PC-3 (cell line): ENCODE data around the gene SCN5A. TPM values are rescaled to one million over a fixed set of nuclear protein-coding genes. Genes with fewer than 3 reads are reported as not detected.

ENCODE experiments used
- ATAC-seq: fragments of 200-7000 bp; cut with Tn5 transposase; 2 replicates; pipeline ENCODE4 v1.9.1; 2020; ENCODE audit warnings: mild to moderate bottlenecking, moderate library complexity
- BruUV-seq: library from RNA; stranded (reverse); fragments of 400-500 nt; replicated peaks from 2 replicates; lab custom pipeline; 2021; lab: Mats Ljungman, UMichigan
- CTCF ChIA-PET: fragments of 300-600 bp; sonication (Branson Sonifier 250); formaldehyde crosslinking; loops from one replicate; lab custom pipeline; 2022; ENCODE audit warnings: antibody characterized with exemption; lab: Charles Lee
- POLR2A ChIA-PET: fragments of 300-600 bp; sonication (Branson Sonifier 250); formaldehyde crosslinking; loops from one replicate; lab custom pipeline; 2022; ENCODE audit warnings: antibody characterized with exemption; ENCODE audit not compliant: unreplicated experiment; lab: Charles Lee
- DNase-seq: peaks from one replicate; pipeline ENCODE4 v3.0.0-alpha.2; 2015
- H2AFZ ChIP-seq: fragments of 300-600 bp; sonication (generic); 2 replicates; pipeline ENCODE4 v1.6.0; 2016; ENCODE audit warnings: antibody characterized with exemption, low read length
- H3F3A ChIP-seq: fragments of 300-600 bp; sonication (generic); one replicate; pipeline ENCODE4 v1.6.0; 2017; ENCODE audit warnings: antibody characterized with exemption, low read length, control low read depth, mild to moderate bottlenecking; ENCODE audit not compliant: unreplicated experiment
- H3K27ac ChIP-seq: fragments of 300-600 bp; sonication (generic); 2 replicates; pipeline ENCODE4 v1.5.1; 2016; ENCODE audit warnings: mild to moderate bottlenecking, low read length
- H3K27me3 ChIP-seq: fragments of 300-600 bp; sonication (generic); 2 replicates; pipeline ENCODE4 v1.6.1; 2016; ENCODE audit warnings: low read length, mixed read lengths
- H3K36me3 ChIP-seq: fragments of 300-600 bp; sonication (generic); 2 replicates; pipeline ENCODE4 v1.6.1; 2016; ENCODE audit warnings: low read depth, mixed run types, low read length, mixed read lengths
- H3K4me1 ChIP-seq: fragments of 300-600 bp; sonication (generic); 2 replicates; pipeline ENCODE4 v1.5.1; 2016; ENCODE audit warnings: low read length; ENCODE audit not compliant: insufficient read depth
- H3K4me2 ChIP-seq: fragments of 300-600 bp; sonication (generic); 2 replicates; pipeline ENCODE4 v1.6.0; 2016; ENCODE audit warnings: low read length
- H3K4me3 ChIP-seq: fragments of 300-600 bp; sonication (generic); 2 replicates; pipeline ENCODE4 v1.5.1; 2016; ENCODE audit warnings: mild to moderate bottlenecking, low read length, mixed read lengths
- H3K79me2 ChIP-seq: fragments of 300-600 bp; sonication (generic); 2 replicates; pipeline ENCODE4 v1.6.1; 2017; ENCODE audit warnings: low read length, mixed read lengths
- H3K9ac ChIP-seq: fragments of 300-600 bp; sonication (generic); 2 replicates; pipeline ENCODE4 v1.6.0; 2016; ENCODE audit warnings: mild to moderate bottlenecking, low read length
- H3K9me2 ChIP-seq: fragments of 300-600 bp; sonication (generic); replicated peaks from 2 replicates; pipeline ENCODE4 v1.6.1; 2016; ENCODE audit warnings: mixed run types, low read length, mixed read lengths
- H3K9me3 ChIP-seq: fragments of 300-600 bp; sonication (generic); 2 replicates; pipeline ENCODE4 v1.6.1; 2016; ENCODE audit warnings: low read length, mixed read lengths
- H4K20me1 ChIP-seq: fragments of 300-600 bp; sonication (generic); 2 replicates; pipeline ENCODE4 v1.6.1; 2016; ENCODE audit warnings: low read length, mixed read lengths
- EZH2 ChIP-seq: fragments of 300-600 bp; sonication (generic); IDR thresholded peaks from one replicate; pipeline ENCODE4 v1.6.1; 2017; ENCODE audit warnings: antibody characterized with exemption, mild to moderate bottlenecking, low read length; ENCODE audit not compliant: unreplicated experiment
- EZH2phosphoT487 ChIP-seq: fragments of 300-600 bp; sonication (generic); IDR thresholded peaks from 2 replicates; pipeline ENCODE4 v1.6.1; 2018; ENCODE audit warnings: mild to moderate bottlenecking, antibody characterized with exemption, low read length, borderline replicate concordance
- intact Hi-C: fragments of 100-400 bp; cut with micrococcal nuclease; formaldehyde crosslinking; loops from 2 replicates; pipeline ENCODE4 v1.9.0; 2023
- total RNA-seq: library from RNA; depleted of rRNA; stranded (reverse); fragments of >200 nt; gene quantifications from 2 replicates; pipeline ENCODE4 v1.2.3, GENCODE V29; 2014
- TF ChIP-seq, protein P1 (sequence below): fragments of 300-600 bp; sonication (generic); conservative IDR thresholded peaks from 2 replicates; pipeline ENCODE4 v1.5.1; 2017; ENCODE audit warnings: antibody characterized with exemption, low read depth, mild to moderate bottlenecking, low read length

Gene SCN5A
- total RNA-seq, 1 experiment from 2014 or later, result not detected

GRCh38 chr3:38552364-38552763 is 97.1 kb downstream of the SCN5A start:
- H3K4me1 ChIP-seq, result no peaks in the 10 kb centered on the region
- no peak overlapping the region for H2AFZ ChIP-seq
- no peaks in the 10 kb centered on the region for H3K9me2 ChIP-seq
- CTCF ChIA-PET, result no interaction called here
- ATAC-seq, result no peak
- no peaks in the 10 kb centered on the region for H3K79me2 ChIP-seq
- H4K20me1 ChIP-seq, result no peaks in the 10 kb centered on the region
- no peak for DNase-seq
- H3K4me2 ChIP-seq, result no peak overlapping the region
- POLR2A ChIA-PET, result no interaction called here
- H3K9ac ChIP-seq, result no peak overlapping the region
- H3K9me3 ChIP-seq, result no peaks in the 10 kb centered on the region
- intact Hi-C loops, result no loop called here
- H3F3A ChIP-seq, result no peaks in the 10 kb centered on the region
- TF ChIP-seq, protein P1, sequence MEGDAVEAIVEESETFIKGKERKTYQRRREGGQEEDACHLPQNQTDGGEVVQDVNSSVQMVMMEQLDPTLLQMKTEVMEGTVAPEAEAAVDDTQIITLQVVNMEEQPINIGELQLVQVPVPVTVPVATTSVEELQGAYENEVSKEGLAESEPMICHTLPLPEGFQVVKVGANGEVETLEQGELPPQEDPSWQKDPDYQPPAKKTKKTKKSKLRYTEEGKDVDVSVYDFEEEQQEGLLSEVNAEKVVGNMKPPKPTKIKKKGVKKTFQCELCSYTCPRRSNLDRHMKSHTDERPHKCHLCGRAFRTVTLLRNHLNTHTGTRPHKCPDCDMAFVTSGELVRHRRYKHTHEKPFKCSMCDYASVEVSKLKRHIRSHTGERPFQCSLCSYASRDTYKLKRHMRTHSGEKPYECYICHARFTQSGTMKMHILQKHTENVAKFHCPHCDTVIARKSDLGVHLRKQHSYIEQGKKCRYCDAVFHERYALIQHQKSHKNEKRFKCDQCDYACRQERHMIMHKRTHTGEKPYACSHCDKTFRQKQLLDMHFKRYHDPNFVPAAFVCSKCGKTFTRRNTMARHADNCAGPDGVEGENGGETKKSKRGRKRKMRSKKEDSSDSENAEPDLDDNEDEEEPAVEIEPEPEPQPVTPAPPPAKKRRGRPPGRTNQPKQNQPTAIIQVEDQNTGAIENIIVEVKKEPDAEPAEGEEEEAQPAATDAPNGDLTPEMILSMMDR, result no peak
- no peak for TF ChIP-seq EZH2phosphoT487
- TF ChIP-seq EZH2, result no peak
- no peak overlapping the region for H3K27ac ChIP-seq
- peaks cover 31% of the 10 kb centered on the region for H3K27me3 ChIP-seq
- no peak overlapping the region for H3K4me3 ChIP-seq
- no peaks in the 10 kb centered on the region for H3K36me3 ChIP-seq
- no TSS peak for BruUV-seq

DNA sequence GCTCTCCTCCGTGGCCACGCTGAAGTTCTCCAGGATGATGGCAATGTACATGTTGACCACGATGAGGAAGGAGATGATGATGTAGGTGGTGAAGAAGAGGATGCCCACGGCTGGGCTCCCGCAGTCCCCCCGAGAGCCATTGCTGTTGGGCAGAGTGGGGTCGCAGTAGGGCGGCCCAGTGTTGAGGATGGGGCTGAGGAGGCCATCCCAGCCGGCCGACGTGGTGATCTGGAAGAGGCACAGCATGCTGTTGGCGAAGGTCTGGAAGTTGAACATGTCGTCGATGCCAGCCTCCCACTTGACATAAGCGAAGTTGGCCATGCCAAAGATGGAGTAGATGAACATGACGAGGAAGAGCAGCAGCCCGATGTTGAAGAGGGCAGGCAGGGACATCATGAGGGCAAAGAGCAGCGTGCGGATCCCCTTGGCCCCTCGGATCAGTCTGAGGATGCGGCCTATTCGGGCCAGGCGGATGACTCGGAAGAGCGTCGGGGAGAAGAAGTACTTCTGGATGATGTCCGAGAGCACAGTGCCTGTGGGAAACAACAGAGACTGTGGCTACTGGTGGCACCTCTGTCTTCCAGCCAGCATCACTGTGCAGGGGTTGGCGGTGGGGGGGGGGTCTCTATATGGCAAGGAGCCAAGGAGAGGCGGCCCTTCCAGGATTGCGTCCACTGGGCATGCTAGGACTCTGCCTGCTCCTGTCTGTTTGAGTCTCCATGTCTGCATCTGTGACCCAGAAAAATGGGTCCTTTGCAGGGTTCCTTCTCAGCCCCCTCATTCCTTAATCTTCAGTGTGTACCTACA is 98.3 kb downstream of the SCN5A start:
- intact Hi-C loops, result no loop called here
- Histone ChIP-seq H3K27me3 (peaks cover 25% of the 10 kb centered on the region), H3F3A (no peaks in the 10 kb centered on the region), H3K4me2 (no peak overlapping the region), H3K79me2 (no peaks in the 10 kb centered on the region), H3K27ac (no peak overlapping the region), H2AFZ (no peak overlapping the region), H3K4me3 (no peak overlapping the region), H3K36me3 (no peaks in the 10 kb centered on the region), H3K9me3 (no peaks in the 10 kb centered on the region), H3K9ac (no peak overlapping the region), H4K20me1 (no peaks in the 10 kb centered on the region), H3K4me1 (no peaks in the 10 kb centered on the region), H3K9me2 (no peaks in the 10 kb centered on the region)
- TF ChIP-seq, protein P1, result no peak
- TF ChIP-seq EZH2phosphoT487, result no peak
- TF ChIP-seq EZH2, result no peak
- CTCF ChIA-PET, result no interaction called here
- no TSS peak for BruUV-seq
- no peak for ATAC-seq
- DNase-seq, result no peak
- POLR2A ChIA-PET, result no interaction called here
